CD4-positive, alpha-beta T cell treated with Interleukin-6 at 100 ng/mL for 8 hours (primary cell): Measurements from ENCODE around the gene ZDHHC16.

Source experiments
- DNase-seq: peaks from one replicate; pipeline ENCODE4 v3.0.0-alpha.2; 2020; ENCODE audit warnings: mixed read lengths, low spot score

The ZDHHC16 gene

GRCh38 chr10:97479939-97480338 is 34.0 kb downstream of the ZDHHC16 start:
- DNase-seq = no peak

GRCh38 chr10:97481071-97481470 is 35.1 kb downstream of the ZDHHC16 start:
- no peak for DNase-seq

GRCh38 chr10:97482381-97482780 is 36.4 kb downstream of the ZDHHC16 start:
- DNase-seq = no peak

- no peak for DNase-seq
Observed at GRCh38 chr10:97483506-97483905, 37.5 kb downstream of the ZDHHC16 start.

GRCh38 chr10:97483921-97484320 is 37.9 kb downstream of the ZDHHC16 start:
- no peak for DNase-seq

GRCh38 chr10:97485647-97486281 is 39.8 kb downstream of the ZDHHC16 start:
- DNase-seq = no peak

- DNase-seq = no peak
Observed at GRCh38 chr10:97490592-97490991, 44.6 kb downstream of the ZDHHC16 start.

GRCh38 chr10:97494151-97494550 is 48.2 kb downstream of the ZDHHC16 start:
- DNase-seq = no peak

- peak; percentile 8 for DNase-seq
Observed at GRCh38 chr10:97494863-97495506, 49.0 kb downstream of the ZDHHC16 start.

- peak; percentile 58 for DNase-seq
Observed at GRCh38 chr10:97497572-97498075, 51.6 kb downstream of the ZDHHC16 start.

GRCh38 chr10:97498076-97498840 is 52.3 kb downstream of the ZDHHC16 start, which contains the start of gene MMS19:
MMS19 (minus strand) TSS chr10:97498422; CDS start chr10:97498384, 38 bp downstream.
- DNase-seq = peak; percentile 99

- peak; percentile 2 for DNase-seq
Observed at GRCh38 chr10:97498841-97499560, 53.0 kb downstream of the ZDHHC16 start, which contains the start of gene UBTD1. UBTD1 (plus strand) TSS chr10:97498924; CDS start chr10:97499204, 280 bp downstream.

GRCh38 chr10:97499561-97500296 is 53.8 kb downstream of the ZDHHC16 start:
- no peak for DNase-seq

GRCh38 chr10:97500297-97500575 is 54.3 kb downstream of the ZDHHC16 start:
- DNase-seq = no peak

- DNase-seq = no peak
Observed at GRCh38 chr10:97502916-97503315, 56.9 kb downstream of the ZDHHC16 start.

GRCh38 chr10:97503406-97503805 is 57.4 kb downstream of the ZDHHC16 start:
- no peak for DNase-seq

- DNase-seq = no peak
Observed at GRCh38 chr10:97505152-97505551, 59.2 kb downstream of the ZDHHC16 start.

- DNase-seq = no peak
Observed at GRCh38 chr10:97506199-97506991, 60.4 kb downstream of the ZDHHC16 start.
